Neutrophil (primary cell): ENCODE measurements around the gene ASXL2.
A peak's percentile ranks its signal among the peaks of the same experiment; 100 is the strongest.
"Not testable (repeated sequence)": the region's sequence is repeated elsewhere in the genome, so short reads cannot be mapped to it uniquely, and the experiment has no call there.

Experiments used
- H3K27ac ChIP-seq: fragments of 200-600 bp; sonication (generic); 2 replicates; pipeline ENCODE4 v1.5.1; 2016; ENCODE audit warnings: mild to moderate bottlenecking, moderate library complexity
- H3K27me3 ChIP-seq: fragments of 200-600 bp; sonication (generic); 2 replicates; pipeline ENCODE4 v1.6.0; 2016; ENCODE audit warnings: mild to moderate bottlenecking
- H3K36me3 ChIP-seq: fragments of 200-600 bp; sonication (generic); 2 replicates; pipeline ENCODE4 v1.5.1; 2017
- H3K4me1 ChIP-seq, 2 experiments: fragments of 200-600 bp in 1 of 2; sonication (generic) in 1 of 2; 1 replicate in 1 of 2; 2 replicates in 1 of 2; pipeline versions ENCODE4 v1.5.1 to v1.6.1; 2013 to 2016; ENCODE audit warnings: low read depth in 1 of 2, low read length in 1 of 2, mild to moderate bottlenecking in 1 of 2, moderate library complexity in 1 of 2; ENCODE audit not compliant: control insufficient read depth in 1 of 2, insufficient read depth in 1 of 2
- H3K4me3 ChIP-seq, 2 experiments: fragments of 200-600 bp in 1 of 2; sonication (generic) in 1 of 2; 1 replicate in 1 of 2; 2 replicates in 1 of 2; pipeline ENCODE4 v1.5.1; 2013 to 2016; ENCODE audit warnings: low read depth in 1 of 2, low read length in 1 of 2, mild to moderate bottlenecking in 1 of 2, moderate library complexity in 1 of 2
- H3K9me3 ChIP-seq: fragments of 200-600 bp; sonication (generic); 2 replicates; pipeline ENCODE4 v1.5.1; 2016
- CTCF ChIP-seq: fragments of 200-600 bp; sonication (generic); IDR thresholded peaks from 2 replicates; pipeline ENCODE4 v1.5.1; 2016; ENCODE audit warnings: antibody characterized with exemption

Gene ASXL2

DNA sequence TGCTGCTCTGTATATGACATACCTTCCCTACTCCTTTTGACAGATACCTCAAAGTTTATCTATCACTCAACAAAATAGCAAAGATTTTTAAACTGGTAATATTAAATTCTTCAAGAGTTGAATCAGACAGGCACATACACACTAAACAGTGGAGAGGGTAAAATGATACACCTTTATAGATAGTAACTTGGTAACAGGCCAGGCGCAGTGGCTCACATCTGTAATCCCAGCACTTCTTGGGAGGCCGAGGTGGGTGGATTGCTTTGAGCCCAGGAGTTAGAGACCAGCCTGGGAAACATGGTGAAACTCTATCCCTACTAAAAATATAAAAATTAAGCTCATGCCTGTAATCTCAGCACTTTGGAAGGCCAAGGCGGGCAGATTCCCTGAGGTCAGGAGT lies 23.2 kb downstream of the ASXL2 start:
- Histone ChIP-seq H3K27ac (no peak overlapping the region), H3K27me3 (no peaks in the 10 kb centered on the region), H3K4me3 (no peak overlapping the region), H3K4me1 (peaks cover 29 to 35% of the 10 kb centered on the region in 2 experiments), H3K36me3 (peaks cover 4% of the 10 kb centered on the region), H3K9me3 (no peaks in the 10 kb centered on the region)
- no peak for TF ChIP-seq CTCF

- Histone ChIP-seq H3K27ac (peak overlapping the region; percentile 76), H3K9me3 (no peaks in the 10 kb centered on the region), H3K36me3 (peaks cover 4% of the 10 kb centered on the region), H3K4me1 (peaks cover 29 to 35% of the 10 kb centered on the region in 2 experiments), H3K27me3 (no peaks in the 10 kb centered on the region), H3K4me3 (no peak overlapping the region)
- no peak for TF ChIP-seq CTCF
These were observed 23.7 kb downstream of the ASXL2 start for GRCh38 chr2:25854613-25855012.

GRCh38 chr2:25853038-25853638 lies 25.1 kb downstream of the ASXL2 start:
- peaks cover 29 to 35% of the 10 kb centered on the region in 2 experiments for H3K4me1 ChIP-seq
- H3K27ac ChIP-seq, result peak overlapping the region; percentile 76
- H3K9me3 ChIP-seq, result no peaks in the 10 kb centered on the region
- peaks cover 4% of the 10 kb centered on the region for H3K36me3 ChIP-seq
- H3K4me3 ChIP-seq, result no peak overlapping the region
- TF ChIP-seq CTCF, result no peak
- H3K27me3 ChIP-seq, result no peaks in the 10 kb centered on the region

DNA sequence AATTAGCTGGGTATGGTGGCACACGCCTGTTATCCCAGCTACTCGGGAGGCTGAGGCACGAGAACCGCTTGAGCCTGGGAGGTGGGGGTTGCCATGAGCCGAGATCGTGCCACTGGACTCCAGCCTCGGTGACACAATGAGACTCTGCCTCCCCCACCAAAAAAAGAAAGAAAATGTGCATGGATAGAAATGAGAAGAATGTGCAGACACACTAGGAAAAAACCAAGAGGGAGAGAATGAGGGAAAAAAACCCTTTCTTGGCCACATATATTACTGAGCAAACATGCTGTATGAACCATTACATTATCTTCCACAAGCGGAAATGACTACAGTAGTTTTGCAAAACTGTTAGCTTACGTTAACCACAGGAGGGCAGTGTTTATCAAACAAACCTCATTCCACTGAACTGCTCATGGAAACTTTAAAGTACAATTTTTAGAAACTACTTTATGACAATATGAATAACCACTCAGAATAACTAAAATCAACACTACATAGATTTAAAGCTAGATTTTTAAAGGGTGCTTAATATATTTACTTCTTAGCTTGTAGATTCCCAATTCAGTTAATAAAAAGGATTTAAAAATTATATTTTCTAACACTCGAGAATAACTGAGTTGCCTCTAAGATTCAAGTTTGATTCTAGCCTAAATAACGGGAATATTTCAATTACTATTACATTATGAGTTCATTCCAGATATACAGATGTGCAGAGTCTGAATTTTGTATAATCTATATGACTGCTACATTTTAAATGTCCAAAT lies 26.4 kb downstream of the ASXL2 start:
- Histone ChIP-seq H3K4me1 (peaks cover 29 to 35% of the 10 kb centered on the region in 2 experiments), H3K27me3 (no peaks in the 10 kb centered on the region), H3K27ac (peak overlapping the region; percentile 76), H3K4me3 (peak overlapping the region; percentile 2 to 47), H3K36me3 (peaks cover 4% of the 10 kb centered on the region), H3K9me3 (no peaks in the 10 kb centered on the region)
- TF ChIP-seq CTCF, result peak; percentile 84

DNA sequence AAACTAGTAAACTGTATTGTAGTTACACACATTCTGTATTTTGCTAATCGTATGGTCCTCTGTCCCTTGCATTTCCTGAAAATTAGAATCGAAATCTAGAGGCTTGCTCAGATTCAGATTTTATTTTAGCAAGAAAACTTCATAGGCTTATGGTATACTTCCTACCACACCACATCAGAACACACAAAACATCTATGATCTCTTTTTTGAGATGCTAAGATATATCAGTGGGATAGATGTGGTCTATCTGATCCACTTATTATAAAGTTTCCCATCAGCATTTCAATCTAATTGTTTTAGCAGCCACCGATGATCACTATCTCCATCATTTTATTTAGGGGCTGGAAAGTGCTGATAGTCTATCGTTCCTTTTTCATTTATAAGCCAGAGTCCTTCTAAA lies 27.9 kb downstream of the ASXL2 start:
- H3K27me3 ChIP-seq, result not testable (repeated sequence)

GRCh38 chr2:25849350-25849749 lies 28.9 kb downstream of the ASXL2 start:
- not testable (repeated sequence) for H3K9me3 ChIP-seq, H3K36me3 ChIP-seq, H3K4me3 ChIP-seq, H3K27ac ChIP-seq, H3K27me3 ChIP-seq
- H3K4me1 ChIP-seq, result peaks cover 29 to 35% of the 10 kb centered on the region in 2 experiments

More for the DNA sequence above, 27.9 kb downstream of the ASXL2 start:
- Histone ChIP-seq H3K4me1 (peaks cover 29 to 35% of the 10 kb centered on the region in 2 experiments), H3K27ac (peak overlapping the region; percentile 76)
- H3K9me3 ChIP-seq, H3K4me3 ChIP-seq, H3K36me3 ChIP-seq: not testable (repeated sequence)
